Hepatic stellate cell (primary cell): Measurements from ENCODE around the gene SMIM38.
A peak's percentile ranks its signal among the peaks of the same experiment; 100 is the strongest.
"Not testable (repeated sequence)": the region's sequence is repeated elsewhere in the genome, so short reads cannot be mapped to it uniquely, and the experiment has no call there.

Experiments
- DNase-seq: peaks from one replicate; pipeline ENCODE4 v3.0.0; 2011; ENCODE audit warnings: low spot score

SMIM38 gene

GRCh38 chr11:69122326-69122629, 33.5 kb upstream of the SMIM38 start:
- no peak for DNase-seq

- DNase-seq = peak; percentile 92
Observed at GRCh38 chr11:69122630-69123431, 32.9 kb upstream of the SMIM38 start.

GRCh38 chr11:69123593-69124545, 31.9 kb upstream of the SMIM38 start:
- no peak for DNase-seq

DNA sequence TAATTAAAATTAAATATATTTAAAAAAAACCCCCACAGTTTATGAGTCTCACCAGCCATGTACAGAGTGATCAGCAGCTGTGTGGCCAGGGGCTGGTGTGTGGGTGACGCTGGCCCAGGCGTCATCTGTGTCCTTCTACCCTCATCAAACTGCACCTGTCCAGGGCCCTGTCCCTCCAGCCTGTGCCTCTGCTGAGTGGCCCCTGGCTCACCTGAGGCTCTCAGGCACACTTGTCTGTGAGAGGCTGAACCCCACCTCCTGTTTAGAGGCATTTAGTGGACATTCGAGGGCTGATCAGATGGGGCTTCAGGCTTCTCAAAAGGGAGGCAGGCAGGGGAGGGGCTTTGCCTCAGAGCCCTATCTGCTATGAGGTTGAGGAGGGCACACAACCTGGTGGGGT, 29.9 kb upstream of the SMIM38 start:
- DNase-seq = no peak

DNA sequence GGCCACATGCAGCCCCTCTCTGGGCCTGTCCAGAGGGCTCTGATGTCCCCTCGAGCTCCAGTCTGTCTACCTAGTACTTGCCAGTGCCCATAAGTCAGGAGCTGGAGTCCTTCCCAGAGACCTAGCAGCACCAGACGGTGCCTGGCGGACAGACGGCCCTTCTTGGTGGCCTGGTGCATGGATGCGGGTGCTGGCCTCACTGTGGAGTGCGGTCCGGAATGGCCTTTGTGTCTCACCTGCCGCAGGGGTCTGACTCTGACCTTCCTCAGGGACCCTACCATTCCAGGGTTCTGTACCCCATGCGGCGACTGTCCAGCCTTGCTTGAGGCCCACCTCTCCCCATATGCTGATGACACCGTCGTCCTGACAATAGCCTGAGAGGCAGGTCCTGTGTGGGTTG, 29.4 kb upstream of the SMIM38 start:
- no peak for DNase-seq

DNA sequence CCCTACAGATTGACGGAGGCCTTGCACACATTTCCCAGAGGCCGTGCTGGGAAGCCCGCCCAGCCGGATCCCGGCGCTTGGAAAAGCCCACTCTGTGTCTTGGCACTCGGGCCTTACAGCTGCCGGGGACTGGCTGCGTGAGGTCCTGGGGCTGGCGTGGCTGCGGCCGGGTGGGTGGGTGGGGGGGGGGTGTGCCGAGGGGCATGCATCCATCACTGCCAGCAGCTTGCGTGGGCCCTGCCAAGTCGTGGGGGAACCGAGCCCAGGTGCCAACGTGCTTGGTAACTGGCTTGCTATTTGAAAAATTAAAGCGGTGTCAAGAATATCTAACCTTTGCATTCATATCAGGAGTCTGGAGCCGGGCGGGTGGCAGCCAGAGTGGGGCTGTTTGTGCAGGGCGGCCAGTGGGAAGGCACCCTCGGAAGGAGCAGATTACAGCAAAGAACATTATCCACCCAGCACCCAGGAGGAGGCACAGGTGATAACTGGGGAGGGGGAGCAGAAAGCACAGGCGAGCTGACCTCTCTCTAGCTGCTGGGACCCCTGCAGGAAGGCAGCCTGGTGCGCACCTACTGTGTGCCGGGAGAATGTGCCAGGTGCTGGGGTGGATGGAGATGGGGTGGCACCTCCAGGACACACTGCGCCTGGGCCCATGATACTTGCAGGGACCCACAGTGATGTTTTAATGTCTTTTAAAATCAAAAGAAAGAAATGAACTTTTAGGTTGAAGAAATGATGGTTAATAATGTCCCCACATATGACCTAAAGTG, 28.5 kb upstream of the SMIM38 start:
- DNase-seq = no peak

DNA sequence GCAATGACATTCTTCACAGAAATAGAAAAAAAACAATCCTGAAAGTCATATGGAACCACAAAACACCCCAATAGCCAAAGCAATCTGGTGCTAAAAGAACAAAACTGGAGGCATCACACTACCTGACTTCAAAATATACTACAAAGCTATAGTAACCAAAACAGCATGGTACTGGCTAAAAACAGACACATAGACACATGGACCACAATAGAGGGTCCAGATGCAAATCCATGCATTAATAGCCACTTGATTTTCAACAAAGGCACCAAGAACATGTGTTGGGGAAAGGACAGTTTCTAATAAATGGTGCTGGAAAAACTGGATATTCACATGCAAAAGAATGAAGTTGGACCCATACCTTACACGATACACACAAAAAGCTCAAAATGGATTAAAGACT, 27.9 kb upstream of the SMIM38 start:
- DNase-seq = no peak

DNA sequence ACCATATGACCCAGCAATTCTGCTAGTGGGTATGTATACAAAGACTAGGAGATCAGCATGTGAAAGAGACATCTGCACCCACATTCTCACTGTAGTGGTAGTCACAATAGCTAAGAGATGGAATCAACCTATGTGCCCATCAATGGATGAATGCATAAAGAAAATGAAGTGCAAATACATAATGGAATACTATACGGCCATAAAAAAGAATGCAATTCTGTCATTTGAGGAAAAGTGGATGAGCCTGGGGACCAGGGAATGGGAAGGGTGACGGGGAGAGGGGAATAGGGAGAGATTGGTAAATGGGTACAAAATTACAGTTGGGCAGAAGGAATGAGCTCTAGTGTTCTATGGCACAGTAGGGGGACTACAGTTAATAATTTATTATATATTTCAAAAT, 26.7 kb upstream of the SMIM38 start:
- DNase-seq = no peak

GRCh38 chr11:69129647-69130046, 26.1 kb upstream of the SMIM38 start:
- DNase-seq = no peak

- DNase-seq = no peak
Observed at GRCh38 chr11:69130654-69131053, 25.1 kb upstream of the SMIM38 start.

GRCh38 chr11:69131121-69131566, 24.6 kb upstream of the SMIM38 start:
- DNase-seq = no peak

DNA sequence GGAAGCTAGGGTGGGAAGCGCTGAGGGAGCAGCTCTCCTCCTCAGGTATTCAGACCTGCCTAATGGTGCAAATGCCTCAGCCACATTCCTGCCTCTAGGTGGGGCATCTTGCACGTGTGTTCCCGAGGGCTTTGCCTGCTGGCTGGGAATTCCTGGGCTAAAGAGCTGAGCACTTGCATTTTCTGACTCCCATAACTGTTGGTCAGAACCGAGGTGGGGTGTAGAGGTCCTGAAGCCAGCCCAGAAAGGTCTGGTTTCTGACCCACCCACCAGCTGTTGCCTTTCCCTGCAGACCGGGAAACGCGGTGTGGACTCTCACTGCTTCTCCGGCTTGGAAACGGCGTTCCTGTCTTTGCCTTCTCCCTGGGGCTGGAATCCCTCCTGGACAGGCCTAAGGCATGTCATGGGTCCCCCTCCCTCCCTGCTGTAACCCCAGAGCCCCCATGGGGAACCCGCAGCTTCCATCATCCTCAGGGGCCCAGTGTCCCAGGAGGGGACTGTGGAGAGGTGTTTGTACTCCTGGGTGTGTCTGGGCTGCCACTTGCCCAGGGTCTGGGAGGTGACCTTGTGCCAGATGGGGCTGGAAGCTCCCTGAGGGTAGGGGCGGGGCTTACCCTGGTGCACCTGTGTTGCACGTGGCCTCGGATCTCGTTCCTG, 24.0 kb upstream of the SMIM38 start:
- DNase-seq = peak; percentile 80

- no peak for DNase-seq
Observed at GRCh38 chr11:69132301-69132670, 23.4 kb upstream of the SMIM38 start.

DNA sequence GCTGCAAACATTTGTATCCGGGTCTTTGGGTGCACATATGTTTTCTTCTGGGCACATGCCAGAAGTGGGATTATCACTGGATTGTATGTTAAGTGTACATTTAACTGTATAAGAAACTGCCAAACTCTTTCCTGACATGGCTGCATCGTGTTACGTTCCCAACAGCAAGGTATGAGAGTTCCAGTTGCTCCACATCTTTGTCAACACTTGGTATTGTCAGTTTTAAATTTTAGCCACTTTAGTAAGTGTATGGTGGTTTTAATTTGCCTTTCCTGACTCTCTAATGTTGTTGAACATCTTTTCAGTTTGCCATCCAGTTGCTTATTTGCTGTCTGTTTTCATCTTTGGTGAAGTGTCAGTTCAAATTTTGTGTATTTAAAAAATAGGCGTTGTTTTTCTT, 22.5 kb upstream of the SMIM38 start:
- DNase-seq = no peak

GRCh38 chr11:69134182-69134581, 21.6 kb upstream of the SMIM38 start:
- not testable (repeated sequence) for DNase-seq

GRCh38 chr11:69134957-69135356, 20.8 kb upstream of the SMIM38 start:
- DNase-seq = no peak

DNA sequence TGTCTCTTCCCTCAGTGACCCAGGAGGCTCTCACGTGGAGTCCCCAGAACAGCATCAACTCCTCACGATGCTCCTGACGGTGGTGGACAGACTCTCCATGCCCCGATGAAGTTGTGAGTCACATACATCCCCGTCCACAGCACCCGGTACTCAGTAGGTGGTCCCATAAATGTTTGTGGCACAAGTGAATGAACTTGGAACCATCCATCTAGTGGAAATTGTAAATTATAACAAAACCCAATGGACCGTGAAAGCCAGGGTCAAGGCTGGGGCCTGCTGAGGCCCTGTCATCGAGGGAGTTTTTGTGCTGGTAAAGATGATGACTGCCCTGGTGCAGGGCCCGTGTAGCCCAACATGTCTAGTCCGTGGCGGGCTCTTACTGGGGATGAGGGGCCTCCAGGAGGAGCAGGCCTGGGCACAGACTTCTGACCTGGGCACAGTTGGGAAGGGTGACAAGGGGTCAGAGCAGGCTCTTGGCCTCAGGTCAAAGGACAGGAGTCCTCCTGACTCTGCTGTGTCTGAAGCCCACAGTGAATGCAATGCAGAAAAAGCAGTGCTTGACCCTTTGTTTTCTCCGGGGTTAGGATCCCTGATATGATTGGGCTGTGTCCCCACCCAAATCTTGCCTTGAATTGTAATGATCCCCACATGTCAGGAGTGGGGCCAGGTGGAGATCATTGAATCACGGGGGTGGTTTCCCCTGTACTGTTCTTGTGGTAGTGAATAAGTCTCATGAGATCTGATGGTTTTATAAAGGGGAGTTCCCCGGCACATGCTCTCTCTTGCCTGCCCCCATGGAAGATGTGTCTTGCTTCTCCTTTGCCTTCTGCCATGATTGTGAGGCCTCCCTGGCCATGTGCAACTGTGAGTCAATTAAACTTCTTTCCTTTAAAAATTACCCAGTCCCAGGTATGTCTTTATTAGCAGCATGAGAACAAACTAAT, 20.0 kb upstream of the SMIM38 start:
- no peak for DNase-seq

DNA sequence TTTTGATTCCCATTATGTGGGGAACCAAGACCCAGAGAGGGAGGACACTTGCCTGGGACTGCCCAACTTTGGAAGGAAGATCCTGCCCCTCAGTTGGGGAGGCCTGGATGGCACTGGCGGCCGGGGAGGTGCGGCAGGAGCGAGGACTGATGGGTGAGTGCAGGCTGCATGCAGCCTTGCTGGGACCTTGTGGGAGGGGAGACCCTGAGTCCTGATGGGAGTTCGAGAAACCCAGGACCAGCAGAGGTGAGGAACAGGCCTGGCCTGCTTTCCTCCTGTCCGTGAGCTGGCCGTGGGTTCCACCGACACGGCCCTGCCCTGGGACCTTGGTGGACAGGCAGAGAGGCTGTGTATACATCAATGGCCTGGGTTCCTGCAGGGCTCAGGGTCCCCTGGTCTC, 19.3 kb upstream of the SMIM38 start:
- no peak for DNase-seq

DNA sequence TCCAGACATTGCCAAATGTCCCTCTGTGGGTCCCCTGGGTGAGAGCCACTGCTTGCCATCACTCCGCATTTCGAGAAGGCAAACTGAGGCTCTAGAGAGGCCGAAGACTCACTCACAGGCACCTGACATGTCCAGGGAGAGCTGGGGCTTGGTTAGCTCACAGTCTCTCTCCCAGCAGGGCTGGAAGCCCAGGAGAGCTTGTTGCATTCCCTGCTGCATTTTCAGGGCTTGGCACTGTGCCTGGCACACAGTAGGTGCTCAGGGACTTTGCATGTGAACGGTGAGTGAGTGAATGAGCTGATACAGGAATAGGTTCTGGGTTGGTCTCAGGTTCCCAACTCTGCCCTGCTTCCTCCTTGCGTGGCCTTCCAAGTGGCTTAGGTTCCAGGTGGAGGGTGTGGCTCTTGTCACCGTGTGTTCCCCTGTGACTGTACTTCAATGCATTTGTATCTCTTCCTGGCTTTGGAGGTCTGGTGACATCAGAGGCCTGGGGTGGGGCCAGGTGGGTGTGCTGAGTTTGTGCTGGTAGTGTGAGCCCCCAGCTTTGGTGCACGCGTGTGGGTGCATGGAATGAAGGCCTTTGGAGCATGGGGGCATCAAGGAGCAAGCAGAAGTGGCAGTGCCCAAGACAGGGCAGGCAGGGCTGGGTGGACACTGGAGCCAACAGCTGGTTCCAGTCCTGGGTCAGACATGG, 18.4 kb upstream of the SMIM38 start:
- DNase-seq = no peak

- no peak for DNase-seq
Observed at GRCh38 chr11:69138265-69138664, 17.5 kb upstream of the SMIM38 start.
